Uterus (tissue), 4 donors: ENCODE results near the gene CENPVL3. TPM values are rescaled to one million over a fixed set of nuclear protein-coding genes. Genes with fewer than 3 reads are reported as not detected.

Experiments
- DNase-seq, 2 donors: peaks; one replicate each; pipeline ENCODE4 v3.0.0-alpha.2; 2019 to 2020
- H3K27ac ChIP-seq, 2 donors: fragments of 200-600 bp; sonication (generic); 1 replicate in 1 of 2; 2 replicates in 1 of 2; pipeline ENCODE4 v1.5.1; 2016 to 2018
- H3K27me3 ChIP-seq, 2 donors: fragments of 200-600 bp; sonication (generic); one replicate each; pipeline ENCODE4 v1.5.1; 2018 to 2019; ENCODE audit warnings: control low read depth in 1 of 2
- H3K36me3 ChIP-seq, 2 donors: fragments of 200-600 bp; sonication (generic); one replicate each; pipeline ENCODE4 v1.5.1; 2019; ENCODE audit warnings: control low read depth in 1 of 2
- H3K4me1 ChIP-seq, 2 donors: fragments of 200-600 bp; sonication (generic); one replicate each; pipeline ENCODE4 v1.5.1; 2018 to 2019; ENCODE audit warnings: control low read depth in 1 of 2
- H3K4me3 ChIP-seq, 2 donors: fragments of 200-600 bp; sonication (generic); 1 replicate in 1 of 2; 2 replicates in 1 of 2; pipeline ENCODE4 v1.5.1; 2018 to 2019; ENCODE audit warnings: mild to moderate bottlenecking in 1 of 2
- H3K9me3 ChIP-seq, 2 donors: fragments of 200-600 bp; sonication (generic); one replicate each; pipeline ENCODE4 v1.5.1; 2019; ENCODE audit warnings: control low read depth in 1 of 2
- CTCF ChIP-seq, 4 experiments: fragments of 200-600 bp in 2 of 4; fragments of 450-650 bp in 2 of 4; sonication (generic) in 2 of 4; IDR thresholded peaks; one replicate each; pipeline ENCODE4 v1.5.1; 2016 to 2019; ENCODE audit warnings: antibody characterized with exemption in 4 of 4, mild to moderate bottlenecking in 2 of 4, moderate library complexity in 1 of 4
- POLR2A ChIP-seq, 2 donors: fragments of 450-650 bp; IDR thresholded peaks; one replicate each; pipeline ENCODE4 v1.6.1; 2016; ENCODE audit warnings: antibody characterized with exemption in 2 of 2, mild to moderate bottlenecking in 1 of 2, moderate library complexity in 1 of 2
- intact Hi-C: fragments of 100-400 bp; cut with DNase I; formaldehyde crosslinking; loops from one replicate; pipeline ENCODE4 v1.15.1; 2023; ENCODE audit warnings: low total_unique reads
- total RNA-seq, 4 donors: library from RNA; depleted of rRNA in 3 of 4; stranded (reverse); fragments of >200 nt in 3 of 4; gene quantifications; one replicate each; pipeline versions ENCODE4 v1.1.0 to v1.2.4, GENCODE V29; 2014 to 2023
- donor health status: DM: yes; HTN: yes; CAD: no.

CENPVL3 gene
- total RNA-seq, 4 donors from 2014 or later, result 0.21 TPM; not detected in 3

- no peak overlapping the region for H3K4me3 ChIP-seq
- intact Hi-C loops, result no loop called here
- H3K36me3 ChIP-seq, result no peaks in the 10 kb centered on the region
- no peak overlapping the region for H3K27ac ChIP-seq
- no peaks in the 10 kb centered on the region for H3K27me3 ChIP-seq
- no peaks in the 10 kb centered on the region for H3K4me1 ChIP-seq
- DNase-seq, result no peak
- no peaks in the 10 kb centered on the region for H3K9me3 ChIP-seq
- TF ChIP-seq POLR2A (IDR thresholded peaks at IDR 0.05) (no peak), CTCF (IDR thresholded peaks at IDR 0.05) (no peak)
Observed at GRCh38 chrX:51568586-51568985, 50.1 kb downstream of the CENPVL3 start.

Other genes with a start within 250 kb of the CENPVL3 start
- 10 to 100 TPM in 2 of 4 donors, 1 to 10 TPM in 2; 1.8 to 21.1 (median 7.8) TPM for gene NUDT11, start 122.3 kb downstream of the CENPVL3 start, total RNA-seq
- gene CENPVL2, start 63.9 kb upstream of the CENPVL3 start, total RNA-seq, result not detected
- gene CENPVL1, start 91.6 kb upstream of the CENPVL3 start, total RNA-seq, result not detected
- gene GSPT2, start 124.5 kb upstream of the CENPVL3 start, total RNA-seq, result 10 to 100 TPM in 2 of 4 donors, 1 to 10 TPM in 1, under 1 TPM in 1; 0.26 to 19.7 (median 7.3) TPM